ENCODE measurements around the gene MAD1L1. TPM values are rescaled to one million over a fixed set of nuclear protein-coding genes. Genes with fewer than 3 reads are reported as not detected.

Gene MAD1L1
- total and polyA plus RNA-seq, 7 donors = 11.7 to 17.5 (median 15.6) TPM

DNA sequence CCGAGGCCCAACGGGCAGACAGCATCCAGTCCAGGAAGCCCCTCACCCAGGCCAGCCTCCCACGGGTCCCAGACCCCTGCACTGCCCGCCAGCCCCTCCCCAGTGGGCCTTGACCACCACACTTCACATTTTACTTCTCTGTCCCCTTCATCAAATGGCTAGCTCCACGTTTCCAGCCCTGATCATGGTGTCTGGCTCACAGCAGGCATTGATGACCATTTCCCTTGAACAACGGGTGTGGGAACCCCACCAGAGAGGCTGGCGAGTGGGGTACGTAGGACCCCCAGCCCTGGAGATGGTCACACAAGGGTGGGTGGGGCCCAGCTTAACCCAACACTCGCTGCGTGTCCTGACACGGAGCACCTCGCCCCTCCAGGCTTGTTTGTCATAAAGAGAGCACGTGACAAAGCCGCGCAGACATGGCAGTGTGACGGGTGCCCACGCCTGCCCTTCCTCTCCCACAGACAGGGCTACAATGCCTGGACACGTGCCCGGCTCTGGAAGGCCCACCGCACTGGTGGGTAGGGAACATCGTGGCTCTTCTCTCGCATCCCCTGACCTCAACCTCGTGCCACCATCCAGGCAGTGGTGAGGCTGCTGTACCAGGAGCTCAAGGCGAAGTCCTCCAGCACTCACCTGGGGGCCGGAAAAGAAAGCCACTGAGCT is 267.7 kb downstream of the MAD1L1 start:
- H3K4me3 ChIP-seq = no peak overlapping the region
- no peaks in the 10 kb centered on the region for H3K9me3 ChIP-seq
- TF ChIP-seq, protein P1, sequence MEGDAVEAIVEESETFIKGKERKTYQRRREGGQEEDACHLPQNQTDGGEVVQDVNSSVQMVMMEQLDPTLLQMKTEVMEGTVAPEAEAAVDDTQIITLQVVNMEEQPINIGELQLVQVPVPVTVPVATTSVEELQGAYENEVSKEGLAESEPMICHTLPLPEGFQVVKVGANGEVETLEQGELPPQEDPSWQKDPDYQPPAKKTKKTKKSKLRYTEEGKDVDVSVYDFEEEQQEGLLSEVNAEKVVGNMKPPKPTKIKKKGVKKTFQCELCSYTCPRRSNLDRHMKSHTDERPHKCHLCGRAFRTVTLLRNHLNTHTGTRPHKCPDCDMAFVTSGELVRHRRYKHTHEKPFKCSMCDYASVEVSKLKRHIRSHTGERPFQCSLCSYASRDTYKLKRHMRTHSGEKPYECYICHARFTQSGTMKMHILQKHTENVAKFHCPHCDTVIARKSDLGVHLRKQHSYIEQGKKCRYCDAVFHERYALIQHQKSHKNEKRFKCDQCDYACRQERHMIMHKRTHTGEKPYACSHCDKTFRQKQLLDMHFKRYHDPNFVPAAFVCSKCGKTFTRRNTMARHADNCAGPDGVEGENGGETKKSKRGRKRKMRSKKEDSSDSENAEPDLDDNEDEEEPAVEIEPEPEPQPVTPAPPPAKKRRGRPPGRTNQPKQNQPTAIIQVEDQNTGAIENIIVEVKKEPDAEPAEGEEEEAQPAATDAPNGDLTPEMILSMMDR (IDR thresholded peaks at IDR 0.05) = no peak
- H3K4me1 ChIP-seq = no peaks in the 10 kb centered on the region
- H3K36me3 ChIP-seq (ENCODE audit: insufficient read depth in 1 of 2, low read depth in 1 of 2) = no peaks in the 10 kb centered on the region
- H3K27me3 ChIP-seq (ENCODE audit: insufficient read depth in 3 of 3, low read length in 2 of 3) = no peaks in the 10 kb centered on the region
- ATAC-seq (no peak), DNase-seq (peak; percentile 12 to 31)
- WGBS, 3 donors = 92 to 96% (median 93%) methylated on average over 25 of the region's 25 CpGs
- intact Hi-C loops (cut with DNase I) = no loop called here
- H3K27ac ChIP-seq = no peak overlapping the region

DNA sequence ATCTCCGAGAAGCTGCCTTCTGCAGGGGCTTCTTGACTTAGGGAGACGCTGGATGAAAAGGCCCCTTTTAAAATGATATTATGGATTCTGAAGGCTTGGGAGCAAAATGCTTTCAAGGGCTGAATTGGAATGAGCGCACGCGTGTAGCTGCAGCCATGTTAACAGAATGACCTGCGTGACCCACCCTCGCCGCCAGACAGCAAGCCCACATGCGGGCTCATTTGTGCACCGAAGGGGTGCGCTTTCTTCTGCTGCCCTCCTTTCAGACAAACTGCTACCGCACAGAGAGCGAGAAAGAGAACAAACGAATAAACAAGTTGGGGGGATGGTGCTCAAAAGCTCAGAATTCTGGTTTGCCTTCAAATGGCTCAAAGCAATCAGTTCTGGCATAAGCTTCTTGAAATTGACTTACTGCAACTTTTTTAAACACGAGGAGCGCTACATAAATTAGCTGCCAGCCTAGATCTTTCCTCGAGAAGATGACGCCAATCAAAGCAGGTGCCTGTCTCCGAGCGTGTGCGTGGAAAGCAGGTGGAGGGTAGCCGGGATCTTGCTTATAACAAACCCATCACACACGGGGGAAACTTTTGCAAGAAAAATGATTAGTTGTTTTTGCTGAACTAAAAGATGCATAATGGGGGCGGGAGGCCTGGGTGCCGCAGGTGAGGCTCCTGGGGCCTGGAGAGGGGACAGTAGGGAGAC is 268.4 kb downstream of the MAD1L1 start:
- intact Hi-C loops (cut with DNase I) = no loop called here
- ATAC-seq (no peak), DNase-seq (peak in 1 of 2 donors; percentile 26)
- Histone ChIP-seq H3K4me1 (no peaks in the 10 kb centered on the region), H3K36me3 (ENCODE audit: insufficient read depth in 1 of 2, low read depth in 1 of 2) (no peaks in the 10 kb centered on the region), H3K27me3 (ENCODE audit: insufficient read depth in 3 of 3, low read length in 2 of 3) (no peaks in the 10 kb centered on the region), H3K27ac (no peak overlapping the region), H3K4me3 (no peak overlapping the region), H3K9me3 (no peaks in the 10 kb centered on the region)
- 93 to 96% (median 95%) methylated on average over 25 of the region's 25 CpGs for WGBS, 3 donors
- TF ChIP-seq, protein P1 (IDR thresholded peaks at IDR 0.05) = no peak

DNA sequence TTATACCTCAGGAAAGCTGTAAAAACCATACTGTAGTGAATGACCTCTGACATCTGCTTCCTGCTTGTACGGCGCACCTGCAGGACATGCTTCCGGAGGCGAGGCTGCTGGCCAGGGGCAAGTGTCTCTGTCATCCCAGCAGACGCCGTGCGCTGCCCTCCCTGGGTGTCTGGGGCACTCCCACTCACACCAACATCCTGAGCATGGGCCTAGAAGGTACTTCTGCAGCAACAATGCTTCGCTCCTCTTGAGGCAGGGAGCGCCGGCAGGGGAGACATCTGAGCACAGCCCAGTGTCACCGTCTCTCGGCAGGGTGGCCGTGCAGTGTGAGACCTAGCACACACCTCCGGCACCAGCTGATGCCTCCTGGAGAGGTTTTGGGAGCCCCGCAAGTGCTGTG is 269.2 kb downstream of the MAD1L1 start:
- ATAC-seq = no peak
- 85 to 93% (median 89%) methylated on average over 15 of the region's 15 CpGs for WGBS, 3 donors
- H3K4me1 ChIP-seq = no peaks in the 10 kb centered on the region
- intact Hi-C loops (cut with DNase I) = no loop called here
- TF ChIP-seq, protein P1 (IDR thresholded peaks at IDR 0.05) = no peak
- H3K4me3 ChIP-seq = no peak overlapping the region
- H3K36me3 ChIP-seq (ENCODE audit: insufficient read depth in 1 of 2, low read depth in 1 of 2) = no peaks in the 10 kb centered on the region
- no peak overlapping the region for H3K27ac ChIP-seq
- DNase-seq = peak in 1 of 2 donors; percentile 35
- H3K9me3 ChIP-seq = no peaks in the 10 kb centered on the region
- no peaks in the 10 kb centered on the region for H3K27me3 ChIP-seq (ENCODE audit: insufficient read depth in 3 of 3, low read length in 2 of 3)

DNA sequence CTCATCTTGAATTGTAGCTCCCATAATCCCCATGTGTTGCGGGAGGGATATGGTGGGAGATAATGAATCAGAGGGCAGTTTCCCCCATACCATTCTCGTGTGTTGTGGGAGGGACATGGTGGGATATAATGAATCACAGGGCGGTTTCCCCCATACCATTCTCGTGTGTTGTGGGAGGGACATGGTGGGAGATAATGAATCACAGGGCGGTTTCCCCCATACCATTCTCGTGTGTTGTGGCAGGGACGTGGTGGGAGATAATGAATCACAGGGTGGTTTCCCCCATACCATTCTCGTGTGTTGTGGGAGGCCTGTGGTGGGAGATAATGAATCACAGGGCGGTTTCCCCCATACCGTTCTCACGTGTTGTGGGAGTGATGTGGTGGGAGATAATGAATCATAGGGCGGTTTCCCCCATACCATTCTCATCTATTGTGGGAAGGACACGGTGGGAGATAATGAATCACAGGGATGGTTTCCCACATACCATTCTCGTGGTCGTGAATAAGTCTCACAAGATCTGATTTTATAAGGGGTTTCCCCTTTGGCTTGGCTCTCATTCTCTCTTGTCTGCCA is 271.0 kb downstream of the MAD1L1 start:
- H3K4me1 ChIP-seq = no peaks in the 10 kb centered on the region
- WGBS, 3 donors = 92 to 96% (median 95%) methylated on average over 15 of the region's 15 CpGs
- intact Hi-C loops (cut with DNase I) = no loop called here

More for the DNA sequence above, 271.0 kb downstream of the MAD1L1 start:
- TF ChIP-seq, protein P1 (IDR thresholded peaks at IDR 0.05) = no peak
- peaks cover 0 to 7% of the 10 kb centered on the region in 2 donors for H3K36me3 ChIP-seq (ENCODE audit: insufficient read depth in 1 of 2, low read depth in 1 of 2)
- DNase-seq = no peak
- no peaks in the 10 kb centered on the region for H3K27me3 ChIP-seq (ENCODE audit: insufficient read depth in 3 of 3, low read length in 2 of 3)
- H3K27ac ChIP-seq = no peak overlapping the region
- H3K4me3 ChIP-seq = no peak overlapping the region
- no peaks in the 10 kb centered on the region for H3K9me3 ChIP-seq
- ATAC-seq = no peak
